ENCODE measurements around the gene TMEM86B. TPM values are rescaled to one million over a fixed set of nuclear protein-coding genes. Genes with fewer than 3 reads are reported as not detected.

TMEM86B gene
- polyA plus RNA-seq, 3 donors: 2.6 to 7.1 (median 4.2) TPM

- no peak for DNase-seq (ENCODE audit: extremely low read depth in 1 of 11, low read depth in 9 of 11, low spot score in 4 of 11)
Measured at GRCh38 chr19:55199620-55200204, 28.9 kb downstream of the TMEM86B start.

- no peak for DNase-seq (ENCODE audit: extremely low read depth in 1 of 11, low read depth in 9 of 11, low spot score in 4 of 11)
Measured at GRCh38 chr19:55198651-55199050, 29.9 kb downstream of the TMEM86B start.

GRCh38 chr19:55197528-55197927, 31.0 kb downstream of the TMEM86B start:
- DNase-seq (ENCODE audit: extremely low read depth in 1 of 11, low read depth in 9 of 11, low spot score in 4 of 11): no peak

GRCh38 chr19:55196803-55197202, 31.8 kb downstream of the TMEM86B start:
- no peak for DNase-seq (ENCODE audit: extremely low read depth in 1 of 11, low read depth in 9 of 11, low spot score in 4 of 11)

GRCh38 chr19:55193481-55193880, 35.1 kb downstream of the TMEM86B start:
- DNase-seq (ENCODE audit: extremely low read depth in 1 of 11, low read depth in 9 of 11, low spot score in 4 of 11): no peak

- DNase-seq (ENCODE audit: extremely low read depth in 1 of 11, low read depth in 9 of 11, low spot score in 4 of 11): no peak
Measured at GRCh38 chr19:55189403-55189835, 39.1 kb downstream of the TMEM86B start.

- DNase-seq (ENCODE audit: extremely low read depth in 1 of 11, low read depth in 9 of 11, low spot score in 4 of 11): no peak
Measured at GRCh38 chr19:55188625-55189024, 39.9 kb downstream of the TMEM86B start.

- no peak for DNase-seq (ENCODE audit: extremely low read depth in 1 of 11, low read depth in 9 of 11, low spot score in 4 of 11)
Measured at GRCh38 chr19:55186080-55186479, 42.5 kb downstream of the TMEM86B start.

GRCh38 chr19:55181740-55182139, 46.8 kb downstream of the TMEM86B start:
- no peak for DNase-seq (ENCODE audit: extremely low read depth in 1 of 11, low read depth in 9 of 11, low spot score in 4 of 11)

GRCh38 chr19:55179606-55180484, 48.7 kb downstream of the TMEM86B start, which contains the start of gene SYT5:
SYT5 (minus strand) TSS chr19:55180289; CDS start chr19:55179041, 1,248 bp downstream.
- DNase-seq (ENCODE audit: extremely low read depth in 1 of 11, low read depth in 9 of 11, low spot score in 4 of 11): peak in 1 of 11 donors; percentile 44

GRCh38 chr19:55178781-55179599, 49.6 kb downstream of the TMEM86B start:
- DNase-seq (ENCODE audit: extremely low read depth in 1 of 11, low read depth in 9 of 11, low spot score in 4 of 11): peak in 8 of 11 donors; percentile 59 to 72 (median 70)

Other genes starting within 250 kb of the TMEM86B start
- gene GP6, start 190.5 kb downstream of the TMEM86B start, polyA plus RNA-seq (ENCODE audit: insufficient read length in 3 of 3): under 1 TPM; 0.37 to 0.68 (median 0.39) TPM
- 10 to 100 TPM; 13.6 to 27.1 (median 15.9) TPM for gene RDH13, start 165.6 kb downstream of the TMEM86B start, polyA plus RNA-seq (ENCODE audit: insufficient read length in 3 of 3)
- 10 to 100 TPM; 48.0 to 77.9 (median 61.6) TPM for gene EPS8L1, start 152.9 kb downstream of the TMEM86B start, polyA plus RNA-seq (ENCODE audit: insufficient read length in 3 of 3)
- gene PPP1R12C, start 111.1 kb downstream of the TMEM86B start, polyA plus RNA-seq (ENCODE audit: insufficient read length in 3 of 3): 100 to 1,000 TPM in 1 of 3 donors, 10 to 100 TPM in 2; 66.4 to 116 (median 95.8) TPM
- gene TNNT1, start 79.6 kb downstream of the TMEM86B start, polyA plus RNA-seq (ENCODE audit: insufficient read length in 3 of 3): 1 to 10 TPM; 2.7 to 7.0 (median 4.5) TPM
- 1 to 10 TPM; 3.4 to 3.7 (median 3.5) TPM for gene TNNI3, start 71.0 kb downstream of the TMEM86B start, polyA plus RNA-seq (ENCODE audit: insufficient read length in 3 of 3)
- 1 to 10 TPM; 6.6 to 9.9 (median 8.1) TPM for gene DNAAF3, start 62.1 kb downstream of the TMEM86B start, polyA plus RNA-seq (ENCODE audit: insufficient read length in 3 of 3)
- under 1 TPM; 0.11 to 0.47 (median 0.44) TPM for gene SYT5, start 48.5 kb downstream of the TMEM86B start, polyA plus RNA-seq (ENCODE audit: insufficient read length in 3 of 3)
- gene PTPRH, start 19.3 kb downstream of the TMEM86B start, polyA plus RNA-seq (ENCODE audit: insufficient read length in 3 of 3): under 1 TPM; 0.09 to 0.16 (median 0.12) TPM
- gene PPP6R1, start 30.3 kb upstream of the TMEM86B start, polyA plus RNA-seq (ENCODE audit: insufficient read length in 3 of 3): 10 to 100 TPM; 39.3 to 52.1 (median 48.9) TPM
- gene HSPBP1, start 51.3 kb upstream of the TMEM86B start, polyA plus RNA-seq (ENCODE audit: insufficient read length in 3 of 3): 10 to 100 TPM; 23.2 to 41.2 (median 39.2) TPM
- gene BRSK1, start 55.2 kb upstream of the TMEM86B start, polyA plus RNA-seq (ENCODE audit: insufficient read length in 3 of 3): 10 to 100 TPM; 12.7 to 16.2 (median 14.6) TPM
- 1 to 10 TPM in 1 of 3 donors, under 1 TPM in 2; 0.72 to 2.1 (median 0.90) TPM for gene TMEM150B, start 96.6 kb upstream of the TMEM86B start, polyA plus RNA-seq (ENCODE audit: insufficient read length in 3 of 3)
- gene KMT5C, start 111.1 kb upstream of the TMEM86B start, polyA plus RNA-seq (ENCODE audit: insufficient read length in 3 of 3): 10 to 100 TPM; 16.5 to 34.5 (median 23.4) TPM
- gene COX6B2, start 126.0 kb upstream of the TMEM86B start, polyA plus RNA-seq (ENCODE audit: insufficient read length in 3 of 3): 1 to 10 TPM in 2 of 3 donors, under 1 TPM in 1; 0.82 to 1.9 (median 1.2) TPM
- under 1 TPM; 0.12 to 0.24 (median 0.13) TPM for gene GARIN5B, start 134.5 kb upstream of the TMEM86B start, polyA plus RNA-seq (ENCODE audit: insufficient read length in 3 of 3)
- 1 to 10 TPM in 2 of 3 donors, under 1 TPM in 1; 0.84 to 2.8 (median 1.5) TPM for gene IL11, start 141.7 kb upstream of the TMEM86B start, polyA plus RNA-seq (ENCODE audit: insufficient read length in 3 of 3)
- 1 to 10 TPM in 1 of 3 donors, under 1 TPM in 1, not detected in 1; 0.17 to 1.1 TPM for gene TMEM190, start 148.1 kb upstream of the TMEM86B start, polyA plus RNA-seq (ENCODE audit: insufficient read length in 3 of 3)
- gene TMEM238, start 155.5 kb upstream of the TMEM86B start, polyA plus RNA-seq (ENCODE audit: insufficient read length in 3 of 3): 1 to 10 TPM in 1 of 3 donors, under 1 TPM in 2; 0.58 to 1.3 (median 0.78) TPM
- 1,000 to 10,000 TPM in 2 of 3 donors, 100 to 1,000 TPM in 1; 762 to 1,286 (median 1,213) TPM for gene RPL28, start 157.2 kb upstream of the TMEM86B start, polyA plus RNA-seq (ENCODE audit: insufficient read length in 3 of 3)
- 10 to 100 TPM; 39.8 to 70.7 (median 42.8) TPM for gene UBE2S, start 179.0 kb upstream of the TMEM86B start, polyA plus RNA-seq (ENCODE audit: insufficient read length in 3 of 3)
- under 1 TPM; 0.09 to 0.30 (median 0.16) TPM for gene SHISA7, start 214.5 kb upstream of the TMEM86B start, polyA plus RNA-seq (ENCODE audit: insufficient read length in 3 of 3)
- gene ISOC2, start 232.9 kb upstream of the TMEM86B start, polyA plus RNA-seq (ENCODE audit: insufficient read length in 3 of 3): 10 to 100 TPM; 28.1 to 47.0 (median 45.4) TPM
- not detected for gene C19orf85, start 236.0 kb upstream of the TMEM86B start, polyA plus RNA-seq (ENCODE audit: insufficient read length in 3 of 3)
- 1 to 10 TPM; 2.1 to 6.6 (median 4.8) TPM for gene ZNF628, start 247.9 kb upstream of the TMEM86B start, polyA plus RNA-seq (ENCODE audit: insufficient read length in 3 of 3)